HG03469 (cell line): ENCODE results near the gene PTPRT.
"Not testable (repeated sequence)": the region's sequence is repeated elsewhere in the genome, so short reads cannot be mapped to it uniquely, and the experiment has no call there.

ENCODE experiments used
- ATAC-seq: cut with Tn5 transposase; IDR thresholded peaks from one replicate; pipeline ENCODE4 v1.9.1; 2021; ENCODE audit warnings: mild to moderate bottlenecking, moderate library complexity, moderate number of reproducible peaks; ENCODE audit not compliant: unreplicated experiment

PTPRT gene

DNA sequence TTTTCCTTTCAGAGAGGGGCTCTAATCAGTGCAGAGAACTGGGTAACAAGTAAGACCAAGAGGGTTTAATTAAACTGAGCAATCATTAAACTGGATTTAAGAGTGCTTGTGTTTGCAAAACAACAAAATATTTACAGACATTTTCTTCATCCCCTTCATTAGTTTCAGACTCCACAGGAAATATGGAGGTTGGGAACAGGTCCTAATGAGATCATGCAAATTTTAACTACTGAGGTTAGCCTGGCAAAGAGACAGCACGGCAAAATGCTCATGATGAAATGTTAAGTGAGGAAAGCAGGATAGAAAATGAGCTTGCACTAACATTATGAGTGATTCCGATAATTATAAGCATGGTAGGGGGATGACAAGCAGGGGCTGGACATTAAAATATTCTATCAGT, 268.9 kb downstream of the PTPRT start:
- no peak for ATAC-seq

DNA sequence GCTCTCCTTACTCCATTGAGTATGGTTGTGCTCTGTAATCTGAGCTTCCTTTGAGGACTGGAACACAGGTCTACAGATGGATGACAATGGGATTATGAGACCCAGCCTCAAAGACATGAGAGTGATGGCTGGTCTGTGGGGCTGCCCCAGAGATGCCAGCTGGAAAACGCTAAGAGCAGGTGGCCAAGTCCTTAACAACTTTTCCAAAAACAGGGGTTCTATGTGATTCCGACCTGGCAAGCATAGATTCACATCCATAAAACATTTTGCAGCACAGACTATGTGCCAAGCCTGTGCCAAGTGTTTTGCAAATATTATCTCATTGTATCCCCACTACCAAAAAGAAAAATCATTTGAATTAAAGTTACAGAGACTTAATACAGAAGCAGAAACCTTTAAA, 270.4 kb downstream of the PTPRT start:
- no peak for ATAC-seq

DNA sequence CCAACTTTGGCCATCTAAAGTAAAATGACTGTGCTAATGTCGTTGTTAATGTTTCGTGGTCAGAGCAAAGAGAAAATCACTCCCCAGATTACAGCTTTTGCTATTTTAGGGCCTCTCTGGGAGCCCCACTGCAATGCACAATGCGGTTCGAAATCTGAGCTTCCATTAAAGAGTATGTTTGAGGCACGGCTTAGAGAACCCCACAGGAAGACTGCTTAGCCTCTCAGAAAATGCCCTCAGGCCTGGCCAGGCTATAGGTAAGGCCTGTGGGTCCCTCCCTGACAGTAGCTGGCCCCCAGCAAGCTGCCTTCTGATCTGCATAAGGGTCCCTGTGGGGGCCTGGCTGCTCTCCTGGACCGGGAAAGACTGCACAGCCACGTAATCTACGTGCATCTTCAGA, 274.6 kb downstream of the PTPRT start:
- ATAC-seq, result no peak

DNA sequence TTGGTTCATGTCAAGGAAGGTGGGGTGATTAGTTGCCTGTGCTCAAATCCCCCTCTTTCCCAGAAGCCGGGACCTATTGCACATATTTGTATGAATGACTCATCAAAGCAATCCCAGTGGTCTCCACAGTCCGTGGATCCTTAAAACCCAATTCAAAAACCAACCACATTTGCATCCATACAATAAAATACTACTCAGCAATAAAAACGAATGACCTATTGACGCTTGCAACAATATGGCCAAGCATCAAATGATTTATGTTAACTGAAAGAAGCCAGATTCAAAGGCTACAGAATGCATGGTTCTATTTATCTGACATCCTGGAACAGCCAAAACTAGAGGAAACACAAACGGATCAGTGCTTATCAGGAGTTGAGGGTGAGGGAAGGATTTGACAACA, 275.4 kb downstream of the PTPRT start:
- no peak for ATAC-seq

DNA sequence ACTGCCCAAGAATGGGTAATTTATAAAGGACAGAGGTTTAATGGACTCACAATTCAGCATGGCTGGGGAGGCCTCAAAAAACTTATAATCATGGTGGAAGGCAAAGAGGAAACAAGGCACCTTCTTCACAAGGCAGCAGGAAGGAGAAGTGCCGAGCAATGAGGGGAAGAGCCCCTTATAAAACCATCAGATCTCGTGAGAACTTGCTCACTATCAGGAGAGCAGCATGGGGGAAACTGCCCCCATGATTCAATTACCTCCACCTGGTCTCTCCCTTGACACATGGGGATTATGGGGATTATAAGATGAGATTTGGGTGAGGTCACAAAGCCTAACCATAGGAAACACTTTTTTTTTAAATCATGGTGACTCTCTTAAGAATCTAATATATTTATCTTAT, 278.9 kb downstream of the PTPRT start:
- not testable (repeated sequence) for ATAC-seq

DNA sequence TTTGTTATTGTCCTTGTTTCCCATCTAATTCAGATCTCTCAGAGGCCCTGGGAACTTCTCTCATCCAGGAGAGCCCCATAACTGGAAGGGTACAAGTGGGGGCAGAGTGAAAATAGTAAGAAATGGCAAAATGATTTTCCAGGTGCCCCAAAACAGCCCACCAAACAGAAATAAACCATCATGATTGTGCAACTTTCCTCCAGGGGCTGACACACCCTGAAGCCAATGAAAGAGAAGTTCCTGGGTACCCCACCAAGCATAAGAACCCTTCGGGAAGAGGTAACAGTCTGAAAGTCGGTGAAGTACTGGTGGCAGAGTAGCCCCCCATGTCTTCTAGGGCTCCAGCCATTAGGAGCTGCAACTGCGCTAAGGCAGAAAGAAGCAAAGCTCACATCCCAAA, 282.0 kb downstream of the PTPRT start:
- no peak for ATAC-seq

DNA sequence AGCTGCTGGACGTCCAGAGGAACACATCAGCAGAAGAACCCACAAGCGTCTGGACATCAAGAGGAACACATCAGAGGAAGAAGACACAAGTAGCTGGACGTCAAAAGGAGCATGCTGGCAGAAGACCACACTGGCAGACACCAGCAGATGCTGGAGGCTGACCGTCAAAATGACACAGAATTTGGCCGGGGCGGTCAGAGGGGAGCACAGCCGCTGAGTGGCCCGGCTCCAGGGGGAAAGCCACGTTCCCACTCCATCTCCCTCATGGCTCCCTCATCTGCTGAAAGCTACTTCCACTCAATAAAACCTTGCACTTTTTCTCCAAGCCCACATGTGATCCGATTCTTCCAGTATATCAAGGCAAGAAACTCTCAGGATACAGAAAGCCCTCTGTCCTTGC, 283.6 kb downstream of the PTPRT start:
- ATAC-seq, result no peak

DNA sequence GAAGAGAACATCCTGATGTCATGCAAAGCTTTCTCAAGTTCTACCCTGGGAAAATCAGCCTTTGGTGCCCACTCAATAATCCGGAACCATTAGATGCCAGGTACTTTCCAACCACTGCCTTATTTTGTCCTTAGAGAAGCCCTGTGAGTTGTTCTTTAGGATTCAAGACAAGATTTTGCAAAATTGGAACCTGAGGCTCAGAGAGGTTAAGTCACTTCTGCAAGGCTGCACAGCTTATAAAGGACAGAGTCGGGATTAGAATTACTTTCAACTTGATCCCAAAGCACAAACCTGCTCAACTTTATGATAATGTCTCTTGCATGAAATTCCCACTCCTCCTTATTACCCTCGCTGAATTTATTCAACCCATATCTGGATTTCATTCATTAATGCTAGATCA, 287.2 kb downstream of the PTPRT start:
- no peak for ATAC-seq

DNA sequence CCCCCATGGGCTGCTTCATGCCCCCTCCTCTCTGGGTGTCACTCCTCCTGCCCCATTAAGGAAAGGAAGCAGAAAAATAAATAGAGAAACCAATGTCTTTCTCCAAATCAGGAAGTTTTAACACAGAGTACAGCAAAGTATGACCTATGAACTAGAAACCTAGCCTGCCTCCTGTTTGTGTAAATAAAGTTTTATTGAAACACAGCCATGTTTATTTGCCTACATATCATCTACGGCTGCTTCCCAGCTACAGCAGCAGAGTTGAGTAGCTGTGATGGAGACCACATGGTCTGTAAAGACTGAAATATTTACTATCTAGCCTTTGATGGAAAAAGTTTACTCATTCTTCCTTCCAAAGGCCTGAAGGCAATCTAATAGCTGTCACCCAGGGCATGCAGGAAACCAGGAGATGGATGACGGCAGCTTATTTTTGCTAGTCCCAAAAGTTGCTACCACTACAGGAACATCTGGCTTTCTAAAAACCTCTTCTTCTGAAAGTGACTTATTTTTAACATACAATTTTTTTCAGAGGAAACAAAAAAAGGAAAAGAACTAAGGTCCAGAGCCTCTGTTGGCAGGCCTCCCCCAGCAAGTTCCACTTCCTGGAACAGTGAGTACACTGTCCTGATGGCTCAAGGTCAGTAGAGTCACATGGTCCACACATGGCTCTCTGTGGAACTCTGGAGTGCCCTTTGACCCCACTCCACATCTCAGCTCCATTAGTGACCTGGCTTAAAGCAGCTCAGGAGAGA, 287.8 kb downstream of the PTPRT start:
- ATAC-seq, result no peak

DNA sequence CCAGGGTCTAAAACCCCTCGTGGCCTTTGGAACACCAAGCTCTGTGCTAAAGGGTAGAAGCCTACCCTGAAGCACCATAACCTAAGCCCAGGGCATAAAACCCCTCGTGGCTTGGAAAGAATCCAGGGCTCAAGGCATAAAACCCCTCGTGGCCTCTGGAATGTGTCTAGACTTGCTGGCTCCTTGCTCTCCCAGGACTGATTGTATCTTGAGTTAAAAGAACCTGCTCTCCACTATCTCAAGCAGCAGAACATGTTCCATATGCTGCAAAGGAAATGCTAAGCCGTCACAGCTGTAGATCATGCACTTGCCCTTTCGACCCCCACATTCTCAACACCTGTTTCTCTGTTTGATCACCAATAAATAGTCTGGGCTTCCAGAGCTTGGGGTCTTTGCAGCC, 288.9 kb downstream of the PTPRT start:
- ATAC-seq, result not testable (repeated sequence)

DNA sequence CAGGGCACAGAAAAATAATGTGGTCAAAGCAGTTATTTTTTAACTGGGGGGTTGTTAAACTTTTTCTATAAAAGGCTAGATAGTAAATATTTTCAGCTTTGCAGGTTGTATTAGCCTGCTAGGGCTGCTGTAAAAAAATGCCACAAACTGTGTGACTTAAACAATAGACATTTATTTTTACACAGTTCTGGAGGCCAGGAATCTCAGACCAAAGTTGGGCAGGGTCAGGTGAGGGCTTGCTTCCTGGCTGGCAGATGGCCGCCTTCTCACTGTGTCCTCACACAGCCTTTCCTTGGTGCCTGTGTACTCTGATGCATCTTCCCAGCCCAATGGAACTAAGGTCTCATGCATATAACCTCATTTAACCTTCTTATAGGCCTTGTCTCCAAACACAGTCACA, 294.7 kb downstream of the PTPRT start:
- ATAC-seq, result no peak

DNA sequence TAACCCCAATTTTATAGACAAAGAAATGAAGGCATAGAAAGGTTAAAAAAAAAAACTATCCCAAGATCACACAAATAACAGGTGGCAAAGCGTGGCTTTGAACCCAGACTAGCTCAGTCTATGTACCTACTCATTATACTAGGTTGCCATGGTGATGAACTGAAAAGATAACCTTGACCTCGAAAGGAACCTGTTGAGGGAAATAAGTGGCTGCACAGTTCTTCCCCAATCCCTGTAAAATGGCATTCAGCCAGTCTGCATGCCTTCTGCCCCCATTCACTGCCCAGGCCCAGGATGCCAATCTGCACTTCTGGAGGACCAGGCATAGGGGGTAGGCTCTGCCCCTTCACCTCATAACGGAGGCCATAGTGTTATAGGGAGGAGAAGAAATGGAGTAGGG, 295.2 kb downstream of the PTPRT start:
- ATAC-seq, result no peak

DNA sequence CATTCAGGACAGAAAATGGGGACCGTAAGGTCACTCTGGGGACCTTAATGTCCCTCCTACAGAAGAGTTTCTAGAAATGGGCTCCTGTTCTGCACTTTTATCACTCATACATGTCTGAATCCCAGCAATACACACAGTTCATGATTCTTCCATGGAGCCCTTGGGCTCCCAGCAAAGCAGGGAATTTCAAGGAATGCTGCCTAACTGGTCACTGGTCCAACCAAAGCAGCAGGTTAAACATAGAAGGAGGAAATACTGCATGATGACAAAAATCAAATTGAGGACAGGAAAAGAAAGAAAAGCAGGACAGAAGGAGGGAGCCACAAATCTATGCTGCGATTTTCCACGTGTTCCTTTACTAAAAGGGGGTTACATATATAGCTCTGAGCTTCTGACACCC, 300.2 kb downstream of the PTPRT start:
- ATAC-seq, result no peak

DNA sequence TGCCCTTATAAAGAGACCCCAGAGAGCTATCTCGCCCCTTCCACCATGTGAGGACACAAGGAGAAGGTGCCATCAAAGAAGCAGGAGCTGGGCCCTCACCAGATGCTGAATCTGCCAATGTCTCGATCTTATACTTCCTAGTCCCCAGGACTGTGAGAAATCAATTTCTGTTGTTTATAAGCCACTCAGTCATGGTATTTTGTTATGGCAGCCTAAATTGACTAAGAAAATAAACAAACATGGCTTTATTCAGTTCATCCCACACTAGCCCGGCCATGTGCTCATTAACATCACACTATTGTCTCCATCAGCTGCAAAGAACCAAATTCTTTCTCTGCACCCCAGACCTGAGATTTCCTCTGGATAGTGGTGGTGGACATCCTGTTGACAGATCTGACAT, 302.4 kb downstream of the PTPRT start:
- no peak for ATAC-seq

DNA sequence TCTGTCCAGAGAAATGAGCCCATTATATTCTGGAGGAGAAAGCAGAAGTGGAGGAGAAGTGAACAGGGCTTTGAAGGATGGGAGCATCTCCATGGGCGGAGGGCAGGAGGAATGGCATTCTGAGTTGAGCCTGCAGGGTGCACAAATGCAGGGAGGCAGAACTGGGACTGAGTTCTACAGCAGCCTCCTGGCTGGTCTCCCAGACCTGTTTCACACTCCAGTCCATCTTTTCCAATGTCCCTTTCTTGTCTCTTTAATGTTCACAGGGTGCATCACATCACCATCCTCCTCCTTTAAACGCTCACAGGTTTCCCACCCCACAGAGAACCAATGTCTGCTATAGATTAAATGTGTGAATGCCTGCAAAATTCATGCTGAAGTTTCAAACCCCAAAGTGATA, 302.9 kb downstream of the PTPRT start:
- ATAC-seq, result no peak

DNA sequence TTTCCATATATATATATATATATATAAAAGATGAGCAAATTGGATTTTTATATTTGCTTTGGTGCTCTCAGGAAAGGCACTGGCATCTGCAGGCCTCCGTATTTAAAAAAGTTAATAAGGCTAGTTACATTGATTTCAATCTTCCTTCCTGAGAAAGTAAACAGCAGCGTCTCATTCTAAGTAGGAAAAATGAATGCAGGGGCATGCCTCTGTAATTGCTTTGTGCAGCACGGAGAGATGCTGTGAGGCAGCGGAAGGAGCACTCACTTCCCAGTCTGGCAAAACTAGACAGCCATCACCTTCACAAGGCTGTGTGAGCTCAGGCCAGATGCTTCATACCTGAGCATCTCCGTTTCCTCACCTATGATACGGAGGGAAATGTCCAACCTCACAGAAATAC, 303.7 kb downstream of the PTPRT start:
- no peak for ATAC-seq

DNA sequence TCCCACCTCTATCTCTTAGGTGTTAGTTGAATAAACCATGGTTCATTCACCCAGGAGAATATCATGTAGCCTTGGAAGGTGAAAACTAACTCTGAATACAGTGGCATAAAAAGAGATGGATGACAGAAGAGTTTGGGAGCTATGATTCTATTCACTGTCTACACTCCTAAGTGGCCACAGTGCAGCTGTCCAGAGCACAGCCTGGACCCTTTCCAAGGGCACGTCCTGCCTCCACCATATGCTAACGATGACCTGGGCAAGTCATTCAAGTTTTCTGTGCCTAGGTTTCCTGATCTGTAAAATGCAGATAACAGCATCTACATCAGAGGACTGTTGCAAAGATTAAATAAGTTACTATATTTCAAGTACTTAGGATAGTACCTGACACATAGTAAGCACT, 314.1 kb downstream of the PTPRT start:
- ATAC-seq, result no peak

DNA sequence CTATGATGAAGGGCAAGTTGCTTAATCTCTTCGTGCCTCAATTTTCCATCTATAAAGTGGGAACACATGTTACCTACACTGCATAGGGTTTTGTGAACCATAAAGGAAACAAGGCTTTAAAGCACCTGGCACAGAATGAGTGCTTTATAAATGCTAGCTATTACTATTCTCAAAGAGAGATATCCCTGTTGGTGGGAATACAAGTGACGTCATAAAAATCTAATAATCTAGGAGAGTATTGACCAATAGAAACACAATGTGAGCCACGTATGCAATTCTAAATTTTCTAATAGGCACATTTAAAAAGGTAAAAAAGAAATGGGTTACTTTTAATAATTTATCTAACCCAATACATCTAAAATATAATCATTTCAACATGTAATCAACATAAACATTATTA, 316.4 kb downstream of the PTPRT start:
- no peak for ATAC-seq

DNA sequence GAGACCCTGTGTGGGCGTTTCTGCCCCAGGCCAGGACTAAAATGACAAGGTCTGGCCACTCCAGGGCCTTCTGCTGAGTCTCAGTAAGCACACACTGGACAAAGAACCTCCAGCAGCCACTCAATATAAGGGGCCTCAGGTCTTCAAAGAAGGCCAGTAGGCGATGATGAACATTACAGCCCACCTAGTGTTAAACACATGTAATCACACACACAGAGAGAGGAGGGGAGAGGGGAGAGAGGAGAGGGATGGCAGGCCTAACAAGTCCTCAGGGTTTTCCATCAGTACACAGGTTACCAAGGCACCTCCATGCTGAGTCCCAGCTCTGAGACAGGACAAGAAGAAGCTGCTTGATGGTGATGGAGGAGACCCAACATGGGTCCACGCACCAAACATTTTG, 325.6 kb downstream of the PTPRT start:
- ATAC-seq, result no peak

DNA sequence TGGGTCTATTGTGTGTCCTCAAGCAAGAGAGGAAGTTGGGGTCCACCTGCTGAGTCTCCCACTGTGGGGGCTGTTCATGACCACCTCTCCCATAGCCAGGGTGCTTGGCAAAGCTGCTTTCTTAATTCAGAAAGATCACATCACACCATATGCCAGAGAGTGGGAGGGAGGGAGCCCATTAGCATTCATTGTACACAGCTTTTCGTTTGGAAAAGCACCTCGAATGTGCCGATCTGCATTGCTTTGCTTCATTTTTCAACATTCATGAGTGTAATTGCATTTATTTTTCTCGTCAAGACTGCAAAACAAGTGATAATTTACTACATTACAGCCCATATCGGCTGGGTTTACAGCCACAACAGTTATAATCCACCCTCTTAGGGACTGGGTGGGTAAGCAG, 327.3 kb downstream of the PTPRT start:
- ATAC-seq, result no peak

DNA sequence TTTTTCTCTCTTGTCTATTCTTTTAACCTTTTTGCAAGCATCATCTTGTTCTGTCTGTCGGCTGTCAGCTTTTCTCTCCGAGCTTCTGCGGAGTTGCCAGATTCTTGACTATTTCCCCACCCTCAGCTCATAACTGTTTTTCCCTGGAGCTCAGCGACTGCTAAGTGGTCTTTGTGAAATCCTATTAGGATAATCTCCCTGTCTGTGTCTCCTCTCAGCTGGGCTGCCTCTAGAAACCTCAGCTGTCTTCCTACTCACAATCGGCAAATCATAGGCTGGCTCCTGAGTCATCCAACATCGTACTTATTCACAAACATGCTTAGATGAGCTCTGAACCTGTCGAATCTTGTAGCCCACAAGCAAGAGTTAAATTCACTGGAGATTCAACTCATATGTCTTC, 332.3 kb downstream of the PTPRT start:
- no peak for ATAC-seq

DNA sequence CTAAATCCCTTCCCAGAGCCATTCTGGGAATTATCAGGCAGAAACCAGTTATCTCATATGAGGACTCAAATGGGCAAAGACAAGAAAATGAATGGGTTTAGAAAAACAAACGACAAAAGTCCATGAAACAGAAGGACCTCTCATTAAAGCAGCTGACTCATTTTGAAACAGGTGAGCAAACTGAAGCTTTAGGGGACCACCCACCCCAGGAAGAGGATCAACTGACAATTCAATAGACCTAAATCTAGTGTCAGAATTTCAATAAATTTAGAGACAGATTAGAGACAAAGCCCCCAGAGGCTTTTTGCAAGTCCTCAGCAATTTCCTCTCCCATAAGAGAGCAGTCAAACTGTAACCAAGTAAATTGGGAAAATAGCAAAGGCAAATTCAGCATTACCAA, 333.8 kb downstream of the PTPRT start:
- no peak for ATAC-seq

DNA sequence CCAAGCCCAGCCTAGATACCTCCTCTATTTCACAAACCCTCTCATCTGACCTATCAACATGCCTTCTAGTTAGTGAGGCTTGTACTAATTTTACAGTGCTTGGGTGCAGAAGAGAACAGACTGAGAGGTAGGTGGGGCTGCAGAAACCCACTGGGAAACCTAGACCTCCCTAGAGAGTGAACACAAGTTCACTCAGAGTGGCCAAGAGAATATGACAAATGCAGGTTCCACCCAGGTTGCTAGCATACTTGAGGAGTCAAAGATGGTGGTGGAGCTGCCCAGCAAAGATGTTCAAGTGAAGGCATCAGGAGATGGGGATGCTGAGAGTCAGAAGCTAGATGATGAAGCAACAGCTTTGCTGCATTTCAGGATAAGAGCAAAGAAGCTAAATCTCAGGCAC, 337.0 kb downstream of the PTPRT start:
- no peak for ATAC-seq
